CD4-positive, CD25-positive, alpha-beta regulatory T cell (primary cell): ENCODE data around the gene FUS. TPM values are rescaled to one million over a fixed set of nuclear protein-coding genes. Genes with fewer than 3 reads are reported as not detected.
A peak's percentile ranks its signal among the peaks of the same experiment; 100 is the strongest.

ENCODE experiments used
- ATAC-seq, 2 donors: fragments of 150-1000 bp; cut with Tn5 transposase; one replicate each; pipeline ENCODE4 v1.10.0; 2021; ENCODE audit warnings: low read depth in 2 of 2, moderate number of reproducible peaks in 2 of 2, moderate library complexity in 1 of 2
- DNase-seq, 3 donors: peaks; one replicate each; pipeline versions ENCODE4 v3.0.0 to v3.0.0-alpha.2; 2012 to 2022; ENCODE audit warnings: mixed read lengths in 1 of 3
- H3K27ac ChIP-seq: one replicate; pipeline ENCODE4 v1.7.0; 2013; ENCODE audit warnings: mild to moderate bottlenecking, low read length; ENCODE audit not compliant: insufficient read depth, poor library complexity, severe bottlenecking
- H3K27me3 ChIP-seq: one replicate; pipeline ENCODE4 v1.7.0; 2013; ENCODE audit warnings: low read length; ENCODE audit not compliant: control insufficient read depth, insufficient read depth
- H3K36me3 ChIP-seq: one replicate; pipeline ENCODE4 v1.7.0; 2013; ENCODE audit warnings: mild to moderate bottlenecking, low read length, moderate library complexity; ENCODE audit not compliant: control insufficient read depth, insufficient read depth
- H3K4me1 ChIP-seq: 2 replicates; pipeline ENCODE4 v1.7.0; 2013; ENCODE audit warnings: mild to moderate bottlenecking, low read length; ENCODE audit not compliant: insufficient read depth, control insufficient read depth, poor library complexity, severe bottlenecking
- H3K4me3 ChIP-seq: one replicate; pipeline ENCODE4 v1.7.0; 2013; ENCODE audit warnings: low read depth, mild to moderate bottlenecking, low read length, moderate library complexity
- H3K9me3 ChIP-seq, 2 experiments: 1 replicate in 1 of 2; 2 replicates in 1 of 2; pipeline ENCODE4 v1.7.0; 2013; ENCODE audit warnings: low read length in 2 of 2, mild to moderate bottlenecking in 1 of 2, moderate library complexity in 1 of 2; ENCODE audit not compliant: control insufficient read depth in 2 of 2
- H3K27ac Mint-ChIP-seq, 3 donors: one replicate each; pipeline ENCODE4 v1.8.0; 2020 to 2022; ENCODE audit warnings: mild to moderate bottlenecking in 3 of 3, mixed read lengths in 3 of 3, moderate library complexity in 2 of 3
- H3K27me3 Mint-ChIP-seq: one replicate; pipeline ENCODE4 v1.8.0; 2022; ENCODE audit warnings: mild to moderate bottlenecking, mixed read lengths
- H3K36me3 Mint-ChIP-seq: one replicate; pipeline ENCODE4 v1.8.0; 2020; ENCODE audit warnings: mixed read lengths
- H3K4me1 Mint-ChIP-seq, 4 donors: one replicate each; pipeline ENCODE4 v1.8.0; 2020 to 2022; ENCODE audit warnings: mixed read lengths in 4 of 4, mild to moderate bottlenecking in 1 of 4
- H3K4me3 Mint-ChIP-seq, 4 donors: one replicate each; pipeline ENCODE4 v1.8.0; 2020 to 2022; ENCODE audit warnings: mild to moderate bottlenecking in 4 of 4, mixed read lengths in 4 of 4, moderate library complexity in 3 of 4
- H3K9me3 Mint-ChIP-seq, 7 donors: one replicate each; pipeline ENCODE4 v1.8.0; 2020 to 2022; ENCODE audit warnings: mixed read lengths in 7 of 7, mild to moderate bottlenecking in 3 of 7, moderate library complexity in 2 of 7
- polyA plus RNA-seq, 4 donors: library from polyadenylated mRNA; unstranded; fragments of 300-500 nt; fragmentation: Illumina TruSeq; gene quantifications; one replicate each; pipeline ENCODE4 v1.2.3, GENCODE V29; 2021
- total RNA-seq: library from RNA; stranded (reverse); gene quantifications from one replicate; pipeline ENCODE4 v1.2.3, GENCODE V29; 2022

The FUS gene
- total and polyA plus RNA-seq, 5 donors from 2014 or later = 119 to 918 (median 133) TPM

DNA sequence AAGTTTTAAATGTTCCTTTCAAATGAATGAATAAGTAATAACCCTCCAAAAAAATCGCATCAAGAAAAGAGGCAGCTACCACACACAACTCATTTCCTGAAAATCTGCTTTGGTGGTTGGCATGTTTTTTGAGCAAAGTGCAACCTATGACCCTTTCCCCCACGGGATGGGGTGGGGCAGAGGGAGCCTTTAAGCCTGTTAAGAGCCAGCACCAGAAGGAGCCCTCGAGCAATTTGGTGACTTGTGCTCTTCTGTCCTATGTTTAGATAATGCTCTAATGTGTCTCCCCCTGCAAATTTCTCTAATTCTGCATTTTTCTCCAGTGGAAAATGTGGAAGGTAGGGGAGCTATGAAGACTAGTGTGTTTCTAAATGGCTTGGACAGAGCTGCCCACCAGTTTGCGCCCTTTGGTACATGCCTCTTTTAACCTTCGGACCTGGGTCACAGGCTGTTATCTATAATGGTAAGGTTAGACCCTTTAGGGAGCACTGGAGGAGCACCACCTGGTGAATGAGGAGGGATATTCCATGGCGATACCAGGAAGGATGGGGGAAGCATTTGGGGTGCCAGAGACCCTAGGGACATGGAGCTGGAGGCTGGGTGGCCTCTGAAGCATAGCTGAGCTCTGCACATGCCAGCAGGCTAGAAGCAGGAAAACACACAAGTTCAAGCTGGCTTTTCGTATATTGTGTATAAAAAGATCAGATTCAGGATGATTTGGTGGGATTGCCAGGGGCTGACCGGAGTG is 21.1 kb downstream of the FUS start:
- Histone ChIP-seq H3K4me1 (peaks cover 27% of the 10 kb centered on the region), H3K27ac (no peak overlapping the region), H3K4me3 (peak overlapping the region; percentile 58), H3K27me3 (no peaks in the 10 kb centered on the region), H3K9me3 (no peaks in the 10 kb centered on the region), H3K36me3 (peaks cover 10% of the 10 kb centered on the region)
- Mint-ChIP-seq H3K27me3 (peaks cover 11% of the 10 kb centered on the region), H3K36me3 (peaks cover 11% of the 10 kb centered on the region), H3K4me3 (peak overlapping the region; percentile 91 to 95 (median 92)), H3K4me1 (peaks cover 20 to 60% (median 40%) of the 10 kb centered on the region in 4 donors), H3K9me3 (no peaks in the 10 kb centered on the region), H3K27ac (peak overlapping the region; percentile 72 to 90 (median 84))
- DNase-seq = peak in 2 of 3 donors; percentile 53 to 88
- ATAC-seq = peak; percentile 41 to 47

DNA sequence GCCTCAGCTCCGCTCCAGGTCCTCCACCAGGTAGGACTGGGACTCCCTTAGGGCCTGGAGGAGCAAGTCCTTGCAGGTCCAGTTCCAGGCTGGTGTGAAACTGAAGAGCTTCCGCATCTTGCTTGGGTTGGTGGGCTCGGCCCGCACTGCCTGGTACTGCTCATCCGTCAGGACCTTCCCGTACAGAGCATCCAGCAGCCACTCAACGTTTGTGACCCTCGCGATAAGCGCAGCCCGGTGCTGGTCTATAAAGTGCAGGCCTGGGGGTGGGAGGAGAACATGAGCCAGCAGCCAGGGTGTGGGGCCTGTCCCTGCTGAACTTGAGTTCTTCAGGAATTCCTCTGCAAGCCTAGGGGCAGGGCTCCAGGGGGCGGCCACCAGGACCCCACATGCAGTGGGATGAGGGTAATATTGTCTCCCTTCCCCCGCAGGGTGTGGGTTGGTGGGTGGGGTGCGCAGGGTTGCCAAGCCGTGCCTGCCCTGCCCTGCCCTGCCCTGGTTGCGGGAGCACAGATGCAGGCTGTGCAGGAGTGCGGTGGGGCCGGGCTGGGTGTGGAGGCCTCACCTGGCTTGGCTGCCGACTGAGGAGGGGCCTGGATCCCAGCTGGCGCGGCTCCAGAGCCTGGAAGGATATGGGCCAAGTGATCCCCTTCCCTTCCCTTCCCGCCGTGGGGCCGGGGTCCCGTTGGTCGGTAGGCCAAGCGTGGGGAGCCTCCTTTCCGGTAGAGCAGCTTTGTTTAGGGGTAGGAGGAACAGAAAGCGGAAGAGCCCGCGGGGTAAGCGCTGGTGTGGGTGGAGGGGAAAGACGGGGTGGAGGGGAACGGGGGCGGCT is 21.9 kb downstream of the FUS start:
- Histone ChIP-seq H3K4me3 (peak overlapping the region; percentile 59), H3K27ac (no peak overlapping the region), H3K4me1 (peaks cover 27% of the 10 kb centered on the region), H3K9me3 (no peaks in the 10 kb centered on the region), H3K27me3 (no peaks in the 10 kb centered on the region), H3K36me3 (peaks cover 4% of the 10 kb centered on the region)
- Mint-ChIP-seq H3K4me3 (peak overlapping the region; percentile 91 to 95 (median 93)), H3K27me3 (peaks cover 15% of the 10 kb centered on the region), H3K9me3 (no peaks in the 10 kb centered on the region), H3K4me1 (peaks cover 20 to 55% (median 38%) of the 10 kb centered on the region in 4 donors), H3K27ac (peak overlapping the region; percentile 72 to 86 (median 84)), H3K36me3 (peaks cover 7% of the 10 kb centered on the region)
- DNase-seq = peak in 2 of 3 donors; percentile 55 to 82
- peak; percentile 70 to 72 for ATAC-seq

DNA sequence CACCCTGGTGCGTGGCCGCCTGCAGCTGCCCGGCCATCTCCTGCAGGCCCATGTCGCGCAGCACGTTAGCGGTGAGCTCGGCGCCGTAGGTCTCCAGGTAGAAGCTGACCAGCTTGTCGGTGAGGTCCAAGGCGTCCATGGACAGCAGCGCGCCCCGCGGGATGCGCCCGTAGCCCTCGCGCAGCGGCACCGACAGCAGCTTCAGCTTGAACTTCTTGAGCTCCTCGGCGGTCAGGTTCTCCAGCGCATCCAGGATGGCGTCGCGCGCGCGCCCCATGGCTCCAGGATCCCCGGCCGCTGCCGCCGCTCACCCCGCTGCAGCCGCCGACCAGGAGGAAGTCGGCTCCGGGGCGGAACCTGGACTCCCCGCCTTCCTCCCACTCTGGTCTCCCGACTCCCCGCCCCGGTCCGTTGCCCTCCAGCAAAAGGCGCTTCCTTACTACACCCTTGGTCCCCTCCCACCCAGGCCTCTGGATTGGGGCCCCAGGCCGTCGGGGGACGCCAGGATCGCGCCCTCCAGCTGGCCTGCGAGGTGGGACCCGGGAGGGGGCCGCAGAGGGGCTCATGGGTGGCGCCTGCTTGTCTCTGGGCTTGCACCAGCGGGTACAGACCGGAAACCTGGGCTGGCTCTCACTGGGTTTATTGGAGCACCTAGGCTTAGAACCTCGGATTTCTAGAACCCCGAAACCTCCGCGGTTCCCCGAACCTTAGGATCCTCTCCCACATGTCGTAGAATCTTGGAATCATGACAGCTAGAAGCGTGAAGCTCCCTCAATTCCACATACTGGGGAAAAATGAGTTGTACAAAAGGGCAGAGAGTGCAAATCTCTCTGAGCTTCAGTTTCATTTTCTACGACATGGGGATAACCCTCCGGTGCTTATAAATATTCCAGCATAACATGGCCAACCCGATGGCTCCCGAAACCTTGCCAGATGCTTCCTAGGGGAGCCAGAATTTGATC is 22.8 kb downstream of the FUS start, which contains the start of gene PYCARD:
TSS of gene PYCARD (minus strand) at position 347 of the 962 bp plus-strand sequence. CDS start at position 277, 70 bp downstream.
- H3K27ac Mint-ChIP-seq = peak within 1 kb of the TSS; percentile 84 to 88 (median 86)

DNA sequence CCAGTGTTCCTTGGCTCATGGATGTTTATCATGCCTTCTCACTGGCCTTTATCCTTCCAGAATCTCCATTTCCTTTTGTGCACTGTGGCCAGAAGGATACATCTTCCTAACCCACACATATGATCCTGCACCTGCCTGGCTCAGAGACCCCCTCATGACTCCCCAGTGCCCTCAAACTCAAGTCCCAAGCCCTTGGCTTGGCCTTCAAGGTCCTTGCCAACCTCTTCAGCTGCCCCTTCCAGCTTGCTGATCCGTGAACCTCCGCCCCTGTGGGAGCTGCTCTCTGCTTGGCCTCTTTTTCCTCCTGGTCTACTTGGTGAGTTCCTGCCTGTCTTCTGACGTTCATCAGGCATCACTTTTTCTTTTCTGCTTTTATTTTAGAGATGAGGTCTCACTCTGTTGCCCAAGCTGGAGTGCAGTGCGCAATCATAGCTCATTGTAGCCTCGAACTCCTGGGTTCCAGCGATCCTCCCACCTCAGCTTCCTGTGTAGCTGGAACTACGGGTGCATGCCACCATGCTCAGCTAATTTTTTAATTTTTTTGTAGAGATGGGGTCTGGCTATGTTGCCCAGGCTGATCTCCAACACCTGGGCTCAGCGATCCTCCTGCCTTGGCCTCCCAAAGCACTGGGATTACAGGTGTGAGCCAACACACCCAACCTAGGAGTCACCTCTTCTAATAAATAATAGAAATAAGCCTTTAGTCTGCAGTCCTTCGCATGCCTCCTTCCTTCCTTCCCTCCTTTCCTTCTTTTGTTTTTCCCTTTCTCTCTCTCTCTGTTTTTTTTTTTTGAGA is 25.1 kb downstream of the FUS start:
- no peak for DNase-seq
- Histone ChIP-seq H3K4me3 (no peak overlapping the region), H3K9me3 (no peaks in the 10 kb centered on the region), H3K27ac (no peak overlapping the region), H3K27me3 (no peaks in the 10 kb centered on the region), H3K4me1 (peaks cover 27% of the 10 kb centered on the region), H3K36me3 (no peaks in the 10 kb centered on the region)
- peak overlapping the region in 2 of 3 donors; percentile 51 to 57 for H3K27ac Mint-ChIP-seq
- peak overlapping the region in 3 of 4 donors; percentile 34 to 95 (median 82) for H3K4me3 Mint-ChIP-seq
- H3K9me3 Mint-ChIP-seq = peaks cover 0 to under 1% (median 0%) of the 10 kb centered on the region in 7 donors
- H3K4me1 Mint-ChIP-seq = peaks cover 14 to 32% (median 23%) of the 10 kb centered on the region in 4 donors
- no peak for ATAC-seq
- H3K27me3 Mint-ChIP-seq = peaks cover 21% of the 10 kb centered on the region
- no peaks in the 10 kb centered on the region for H3K36me3 Mint-ChIP-seq

More for the DNA sequence above, 22.8 kb downstream of the FUS start, which contains the start of gene PYCARD:
- peak within 1 kb of the TSS; percentile 83 for H3K4me3 ChIP-seq
- DNase-seq (peak in 2 of 3 donors; percentile 22 to 58), ATAC-seq (peak; percentile 21 to 31)
- H3K27ac ChIP-seq = no peak within 1 kb of the TSS
- Mint-ChIP-seq H3K9me3 (no peaks in the 10 kb centered on the region), H3K4me3 (peak within 1 kb of the TSS; percentile 91 to 95 (median 93)), H3K27me3 (peaks cover 21% of the 10 kb centered on the region), H3K4me1 (peaks cover 20 to 53% (median 38%) of the 10 kb centered on the region in 4 donors), H3K36me3 (peaks cover 5% of the 10 kb centered on the region)
- H3K27me3 ChIP-seq = no peaks in the 10 kb centered on the region
- peaks cover 27% of the 10 kb centered on the region for H3K4me1 ChIP-seq
- peaks cover 4% of the 10 kb centered on the region for H3K36me3 ChIP-seq
- no peaks in the 10 kb centered on the region for H3K9me3 ChIP-seq

DNA sequence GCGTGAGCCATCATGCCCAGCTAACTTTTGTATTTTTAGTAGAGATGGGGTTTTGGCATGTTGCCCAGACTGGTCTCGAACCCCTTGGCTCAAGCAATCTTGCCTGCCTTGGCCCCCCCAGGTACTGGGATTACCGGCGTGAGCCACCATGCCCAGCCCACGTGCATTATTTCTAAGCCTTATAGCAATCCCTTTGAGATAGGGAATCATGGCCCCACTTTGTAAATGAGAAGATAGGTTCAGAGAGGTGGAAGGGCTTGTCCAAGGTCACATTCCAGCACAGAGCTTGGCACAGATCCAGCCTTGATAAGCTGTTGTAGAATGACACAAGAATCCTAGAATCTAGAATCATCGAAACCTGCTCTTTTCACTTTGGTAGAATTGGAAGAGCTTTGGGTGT is 26.8 kb downstream of the FUS start:
- no peaks in the 10 kb centered on the region for H3K36me3 Mint-ChIP-seq
- H3K9me3 Mint-ChIP-seq = peaks cover 0 to 2% (median 0%) of the 10 kb centered on the region in 7 donors
- no peak overlapping the region for H3K27ac ChIP-seq
- no peaks in the 10 kb centered on the region for H3K9me3 ChIP-seq
- H3K27me3 ChIP-seq = peaks cover 2% of the 10 kb centered on the region
- H3K4me3 ChIP-seq = no peak overlapping the region
- ATAC-seq (no peak), DNase-seq (no peak)
- no peaks in the 10 kb centered on the region for H3K36me3 ChIP-seq
- peak overlapping the region in 2 of 4 donors; percentile 26 to 75 for H3K4me3 Mint-ChIP-seq
- H3K4me1 Mint-ChIP-seq = peaks cover 9 to 15% (median 12%) of the 10 kb centered on the region in 4 donors
- H3K4me1 ChIP-seq = peaks cover 10% of the 10 kb centered on the region
- no peak overlapping the region for H3K27ac Mint-ChIP-seq
- H3K27me3 Mint-ChIP-seq = peaks cover 26% of the 10 kb centered on the region

DNA sequence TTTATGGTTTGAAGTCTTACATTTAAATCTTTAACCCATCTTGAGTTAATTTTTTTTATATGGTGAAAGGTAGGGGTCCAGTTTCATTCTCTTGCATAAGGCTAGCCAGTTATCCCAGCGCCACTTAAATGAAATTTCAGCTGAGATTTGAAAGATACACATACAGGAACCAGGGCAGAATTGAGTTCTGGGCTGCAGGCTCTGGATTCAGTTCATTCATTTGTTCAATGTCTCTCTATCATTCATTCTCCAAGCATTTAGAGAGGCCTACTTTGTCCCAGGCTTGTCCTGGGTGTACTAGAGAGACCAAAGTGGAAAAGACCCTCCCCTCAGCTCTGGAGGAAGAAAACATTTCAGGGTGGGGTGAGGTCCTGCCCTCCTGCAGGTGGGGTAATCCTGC is 33.4 kb downstream of the FUS start:
- no peak overlapping the region for H3K27ac ChIP-seq
- H3K36me3 ChIP-seq = no peaks in the 10 kb centered on the region
- H3K9me3 ChIP-seq = no peaks in the 10 kb centered on the region
- H3K27me3 ChIP-seq = peaks cover 15% of the 10 kb centered on the region
- Mint-ChIP-seq H3K27me3 (peaks cover 55% of the 10 kb centered on the region), H3K9me3 (peaks cover 0 to 5% (median 0%) of the 10 kb centered on the region in 7 donors), H3K36me3 (no peaks in the 10 kb centered on the region), H3K4me1 (peaks cover 0 to 17% (median 8%) of the 10 kb centered on the region in 4 donors), H3K27ac (peak overlapping the region in 1 of 3 donors; percentile 5), H3K4me3 (peak overlapping the region in 1 of 4 donors; percentile 43)
- H3K4me1 ChIP-seq = peaks cover 26% of the 10 kb centered on the region
- ATAC-seq = no peak
- H3K4me3 ChIP-seq = no peak overlapping the region
- DNase-seq = no peak
